Measurements from ENCODE around the gene SLC6A9. TPM values are rescaled to one million over a fixed set of nuclear protein-coding genes. Genes with fewer than 3 reads are reported as not detected.

Gene SLC6A9
- total RNA-seq, 1 experiment from 2014 or later = 30.1 TPM

DNA sequence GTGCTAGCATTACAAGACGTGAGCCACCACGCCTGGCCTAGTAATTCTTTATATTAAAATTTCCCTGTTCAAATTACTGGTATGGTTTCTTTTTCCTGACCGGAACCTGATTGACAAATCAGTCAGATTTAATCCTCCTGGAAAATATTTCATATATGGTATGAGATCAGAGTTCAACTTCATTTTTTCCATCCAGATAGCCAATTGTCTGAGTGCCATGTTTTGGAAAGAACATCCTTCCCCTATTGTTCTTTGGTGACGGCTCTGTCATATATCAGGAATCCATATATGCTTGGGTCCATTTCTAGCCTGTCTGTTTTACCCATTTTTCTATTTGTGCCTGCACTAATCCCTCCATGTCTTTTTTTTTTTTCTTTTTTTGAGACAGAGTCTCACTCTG is 48.3 kb upstream of the SLC6A9 start:
- Histone ChIP-seq H3K4me1 (ENCODE audit: insufficient read depth, low read length) (peaks cover 3% of the 10 kb centered on the region; the same call in 1 of the 2 replicates), H3K9ac (ENCODE audit: extremely low read depth, insufficient read length, low read length) (no peak overlapping the region), H2BK15ac (ENCODE audit: low read depth, low read length) (no peak overlapping the region), H2BK5ac (ENCODE audit: insufficient read length, low read length) (no peak overlapping the region), H3K23me2 (ENCODE audit: insufficient read length, low read depth, low read length, poor library complexity, severe bottlenecking) (no peaks in the 10 kb centered on the region), H3K4me2 (ENCODE audit: insufficient read depth, insufficient read length, low read length) (no peak overlapping the region), H2BK12ac (ENCODE audit: insufficient read length, low read depth, low read length) (no peak overlapping the region), H4K8ac (replicated peaks; ENCODE audit: insufficient read length, low read depth, low read length) (no peak overlapping the region), H3K14ac (ENCODE audit: insufficient read depth, low read length) (no peak overlapping the region), H3K79me1 (ENCODE audit: insufficient read depth, low read depth, low read length, poor library complexity, severe bottlenecking) (no peaks in the 10 kb centered on the region), H3T11ph (ENCODE audit: low read length) (no peak overlapping the region), H3K23ac (ENCODE audit: insufficient read length, low read depth, low read length) (no peak overlapping the region), H3K79me2 (ENCODE audit: insufficient read depth, low read length) (no peaks in the 10 kb centered on the region), H3K27ac (ENCODE audit: insufficient read length, low read depth, low read length) (no peak overlapping the region), H2BK120ac (ENCODE audit: low read depth, low read length, poor library complexity, severe bottlenecking) (no peak overlapping the region), H2AK5ac (ENCODE audit: insufficient read length, low read length) (no peak overlapping the region), H4K5ac (ENCODE audit: insufficient read length, low read depth, low read length) (no peak overlapping the region), H3K9me3 (ENCODE audit: control insufficient read depth, low read depth, low read length) (no peaks in the 10 kb centered on the region), H3K56ac (ENCODE audit: insufficient read length, low read depth, low read length) (no peak overlapping the region), H2AFZ (ENCODE audit: low read length) (no peak overlapping the region), H2BK20ac (ENCODE audit: low read depth, low read length, poor library complexity, severe bottlenecking) (no peak overlapping the region), H3K27me3 (ENCODE audit: insufficient read depth, low read length) (no peaks in the 10 kb centered on the region), H3K18ac (ENCODE audit: insufficient read length, low read depth, low read length) (no peak overlapping the region), H4K91ac (ENCODE audit: insufficient read length, low read depth, low read length) (no peak overlapping the region), H4K20me1 (ENCODE audit: control insufficient read depth, insufficient read depth, insufficient read length) (no peaks in the 10 kb centered on the region), H3K4ac (ENCODE audit: low read depth, low read length) (no peak overlapping the region)
- Mint-ChIP-seq H3K9me3 (no peaks in the 10 kb centered on the region), H3K36me3 (ENCODE audit: insufficient read depth in 1 of 3, low read depth in 3 of 3) (no peaks in the 10 kb centered on the region; a peak in 1 of 7 replicates), H3K27ac (no peak overlapping the region), H3K4me3 (no peak overlapping the region), H3K27me3 (ENCODE audit: low read depth) (peaks cover 10% of the 10 kb centered on the region), H3K4me1 (peaks cover 8 to 10% of the 10 kb centered on the region in 2 experiments)
- no CpG with 5 or more reads among the region's 4 CpGs for WGBS (ENCODE audit: extremely low coverage, insufficient read length, low lambda C conversion rate)
- no peak for DNase-seq
- TF ChIP-seq, protein P1, sequence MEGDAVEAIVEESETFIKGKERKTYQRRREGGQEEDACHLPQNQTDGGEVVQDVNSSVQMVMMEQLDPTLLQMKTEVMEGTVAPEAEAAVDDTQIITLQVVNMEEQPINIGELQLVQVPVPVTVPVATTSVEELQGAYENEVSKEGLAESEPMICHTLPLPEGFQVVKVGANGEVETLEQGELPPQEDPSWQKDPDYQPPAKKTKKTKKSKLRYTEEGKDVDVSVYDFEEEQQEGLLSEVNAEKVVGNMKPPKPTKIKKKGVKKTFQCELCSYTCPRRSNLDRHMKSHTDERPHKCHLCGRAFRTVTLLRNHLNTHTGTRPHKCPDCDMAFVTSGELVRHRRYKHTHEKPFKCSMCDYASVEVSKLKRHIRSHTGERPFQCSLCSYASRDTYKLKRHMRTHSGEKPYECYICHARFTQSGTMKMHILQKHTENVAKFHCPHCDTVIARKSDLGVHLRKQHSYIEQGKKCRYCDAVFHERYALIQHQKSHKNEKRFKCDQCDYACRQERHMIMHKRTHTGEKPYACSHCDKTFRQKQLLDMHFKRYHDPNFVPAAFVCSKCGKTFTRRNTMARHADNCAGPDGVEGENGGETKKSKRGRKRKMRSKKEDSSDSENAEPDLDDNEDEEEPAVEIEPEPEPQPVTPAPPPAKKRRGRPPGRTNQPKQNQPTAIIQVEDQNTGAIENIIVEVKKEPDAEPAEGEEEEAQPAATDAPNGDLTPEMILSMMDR (conservative IDR thresholded peaks at IDR 0.05) = no peak

All from H9 (cell line).